HEK293 (cell line): ENCODE measurements around the gene TVP23C.

Experiments
- TF ChIP-seq, protein P1 (sequence below): fragments of 450-650 bp; formaldehyde crosslinking; IDR thresholded peaks from 2 replicates; pipeline ENCODE4 v1.5.1; 2016; ENCODE audit warnings: missing biosample characterization, missing genetic modification characterization
- TF ChIP-seq, protein P2 (sequence below): fragments of 450-650 bp; formaldehyde crosslinking; IDR thresholded peaks from 2 replicates; pipeline ENCODE4 v1.5.1; 2016; ENCODE audit warnings: missing biosample characterization, missing genetic modification characterization

DNA sequence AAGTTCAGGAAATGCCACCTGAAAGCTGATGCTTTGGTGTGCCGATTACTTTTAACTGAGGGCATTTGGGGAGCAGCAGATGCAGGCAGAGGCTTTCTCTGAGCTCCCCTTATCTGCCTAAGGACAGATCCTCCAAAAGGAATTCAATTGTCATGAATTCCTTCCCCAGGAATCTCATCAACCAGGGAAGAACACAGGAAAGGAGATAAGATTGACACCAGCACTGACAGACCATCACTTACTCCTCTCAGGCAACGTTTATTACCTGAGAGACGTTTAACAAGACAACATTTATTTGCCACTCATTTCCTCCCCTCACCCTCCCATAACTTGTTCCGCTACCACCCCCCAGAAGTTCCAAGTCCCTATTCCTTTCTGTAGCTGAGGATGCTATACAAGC, 78.2 kb downstream of the TVP23C start:
- TF ChIP-seq, protein P1, sequence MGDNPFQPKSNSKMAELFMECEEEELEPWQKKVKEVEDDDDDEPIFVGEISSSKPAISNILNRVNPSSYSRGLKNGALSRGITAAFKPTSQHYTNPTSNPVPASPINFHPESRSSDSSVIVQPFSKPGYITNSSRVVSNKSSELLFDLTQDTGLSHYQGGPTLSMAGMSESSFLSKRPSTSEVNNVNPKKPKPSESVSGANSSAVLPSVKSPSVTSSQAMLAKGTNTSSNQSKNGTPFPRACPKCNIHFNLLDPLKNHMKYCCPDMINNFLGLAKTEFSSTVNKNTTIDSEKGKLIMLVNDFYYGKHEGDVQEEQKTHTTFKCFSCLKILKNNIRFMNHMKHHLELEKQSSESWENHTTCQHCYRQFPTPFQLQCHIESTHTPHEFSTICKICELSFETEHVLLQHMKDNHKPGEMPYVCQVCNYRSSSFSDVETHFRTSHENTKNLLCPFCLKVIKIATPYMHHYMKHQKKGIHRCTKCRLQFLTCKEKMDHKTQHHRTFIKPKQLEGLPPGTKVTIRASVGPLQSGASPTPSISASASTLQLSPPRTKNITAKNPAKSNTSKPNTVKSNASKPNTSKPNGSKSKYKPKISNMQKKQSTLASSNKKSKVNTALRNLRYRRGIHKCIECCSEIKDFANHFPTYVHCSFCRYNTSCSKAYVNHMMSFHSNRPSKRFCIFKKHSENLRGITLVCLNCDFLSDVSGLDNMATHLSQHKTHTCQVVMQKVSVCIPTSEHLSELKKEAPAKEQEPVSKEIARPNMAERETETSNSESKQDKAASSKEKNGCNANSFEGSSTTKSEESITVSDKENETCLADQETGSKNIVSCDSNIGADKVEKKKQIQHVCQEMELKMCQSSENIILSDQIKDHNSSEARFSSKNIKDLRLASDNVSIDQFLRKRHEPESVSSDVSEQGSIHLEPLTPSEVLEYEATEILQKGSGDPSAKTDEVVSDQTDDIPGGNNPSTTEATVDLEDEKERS (tag by site-specific recombination) = no peak
- TF ChIP-seq, protein P2, sequence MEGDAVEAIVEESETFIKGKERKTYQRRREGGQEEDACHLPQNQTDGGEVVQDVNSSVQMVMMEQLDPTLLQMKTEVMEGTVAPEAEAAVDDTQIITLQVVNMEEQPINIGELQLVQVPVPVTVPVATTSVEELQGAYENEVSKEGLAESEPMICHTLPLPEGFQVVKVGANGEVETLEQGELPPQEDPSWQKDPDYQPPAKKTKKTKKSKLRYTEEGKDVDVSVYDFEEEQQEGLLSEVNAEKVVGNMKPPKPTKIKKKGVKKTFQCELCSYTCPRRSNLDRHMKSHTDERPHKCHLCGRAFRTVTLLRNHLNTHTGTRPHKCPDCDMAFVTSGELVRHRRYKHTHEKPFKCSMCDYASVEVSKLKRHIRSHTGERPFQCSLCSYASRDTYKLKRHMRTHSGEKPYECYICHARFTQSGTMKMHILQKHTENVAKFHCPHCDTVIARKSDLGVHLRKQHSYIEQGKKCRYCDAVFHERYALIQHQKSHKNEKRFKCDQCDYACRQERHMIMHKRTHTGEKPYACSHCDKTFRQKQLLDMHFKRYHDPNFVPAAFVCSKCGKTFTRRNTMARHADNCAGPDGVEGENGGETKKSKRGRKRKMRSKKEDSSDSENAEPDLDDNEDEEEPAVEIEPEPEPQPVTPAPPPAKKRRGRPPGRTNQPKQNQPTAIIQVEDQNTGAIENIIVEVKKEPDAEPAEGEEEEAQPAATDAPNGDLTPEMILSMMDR (tag by site-specific recombination) = no peak
